Vagina (tissue), 2 donors: Measurements from ENCODE around the gene NKIRAS1. TPM values are rescaled to one million over a fixed set of nuclear protein-coding genes. Genes with fewer than 3 reads are reported as not detected.
A peak's percentile ranks its signal among the peaks of the same experiment; 100 is the strongest.

Experiments used
- DNase-seq, 2 donors: peaks; one replicate each; pipeline ENCODE4 v3.0.0-alpha.2; 2017; ENCODE audit errors: extremely low spot score in 2 of 2
- H3K27ac ChIP-seq: fragments of 200-600 bp; sonication (generic); one replicate; pipeline ENCODE4 v1.5.1; 2019
- H3K27me3 ChIP-seq: fragments of 200-600 bp; sonication (generic); one replicate; pipeline ENCODE4 v1.5.1; 2019
- H3K36me3 ChIP-seq, 2 donors: fragments of 200-600 bp; sonication (generic); one replicate each; pipeline ENCODE4 v1.5.1; 2017 to 2019
- H3K4me1 ChIP-seq: fragments of 200-600 bp; sonication (generic); one replicate; pipeline ENCODE4 v1.5.1; 2019
- H3K4me3 ChIP-seq, 2 donors: fragments of 200-600 bp; sonication (generic); 1 replicate in 1 of 2; 2 replicates in 1 of 2; pipeline ENCODE4 v1.5.1; 2016 to 2019
- H3K9me3 ChIP-seq: fragments of 200-600 bp; sonication (generic); one replicate; pipeline ENCODE4 v1.5.1; 2019
- CTCF ChIP-seq, 3 experiments: fragments of 450-650 bp in 2 of 3; fragments of 200-600 bp in 1 of 3; sonication (generic) in 1 of 3; IDR thresholded peaks; one replicate each; pipeline ENCODE4 v1.5.1; 2017 to 2019; ENCODE audit warnings: antibody characterized with exemption in 3 of 3, mild to moderate bottlenecking in 2 of 3, moderate library complexity in 2 of 3
- POLR2A ChIP-seq, 2 donors: fragments of 450-650 bp; IDR thresholded peaks; one replicate each; pipeline ENCODE4 v1.6.1; 2017; ENCODE audit warnings: antibody characterized with exemption in 2 of 2, mild to moderate bottlenecking in 2 of 2, moderate library complexity in 2 of 2
- POLR2AphosphoS5 ChIP-seq, 2 donors: sonication (generic); formaldehyde crosslinking; IDR thresholded peaks; one replicate each; pipeline ENCODE4 v1.9.0; 2017; ENCODE audit warnings: antibody characterized with exemption in 2 of 2, mild to moderate bottlenecking in 2 of 2, low read depth in 1 of 2; ENCODE audit not compliant: insufficient read depth in 1 of 2
- intact Hi-C: fragments of 100-400 bp; cut with DNase I; formaldehyde crosslinking; loops from one replicate; pipeline ENCODE4 v1.15.1; 2023
- total RNA-seq: library from RNA; depleted of rRNA; stranded (reverse); fragments of >200 nt; gene quantifications from one replicate; pipeline ENCODE4 v1.2.3, GENCODE V29; 2016

Gene NKIRAS1
- total RNA-seq, result 9.1 TPM

DNA sequence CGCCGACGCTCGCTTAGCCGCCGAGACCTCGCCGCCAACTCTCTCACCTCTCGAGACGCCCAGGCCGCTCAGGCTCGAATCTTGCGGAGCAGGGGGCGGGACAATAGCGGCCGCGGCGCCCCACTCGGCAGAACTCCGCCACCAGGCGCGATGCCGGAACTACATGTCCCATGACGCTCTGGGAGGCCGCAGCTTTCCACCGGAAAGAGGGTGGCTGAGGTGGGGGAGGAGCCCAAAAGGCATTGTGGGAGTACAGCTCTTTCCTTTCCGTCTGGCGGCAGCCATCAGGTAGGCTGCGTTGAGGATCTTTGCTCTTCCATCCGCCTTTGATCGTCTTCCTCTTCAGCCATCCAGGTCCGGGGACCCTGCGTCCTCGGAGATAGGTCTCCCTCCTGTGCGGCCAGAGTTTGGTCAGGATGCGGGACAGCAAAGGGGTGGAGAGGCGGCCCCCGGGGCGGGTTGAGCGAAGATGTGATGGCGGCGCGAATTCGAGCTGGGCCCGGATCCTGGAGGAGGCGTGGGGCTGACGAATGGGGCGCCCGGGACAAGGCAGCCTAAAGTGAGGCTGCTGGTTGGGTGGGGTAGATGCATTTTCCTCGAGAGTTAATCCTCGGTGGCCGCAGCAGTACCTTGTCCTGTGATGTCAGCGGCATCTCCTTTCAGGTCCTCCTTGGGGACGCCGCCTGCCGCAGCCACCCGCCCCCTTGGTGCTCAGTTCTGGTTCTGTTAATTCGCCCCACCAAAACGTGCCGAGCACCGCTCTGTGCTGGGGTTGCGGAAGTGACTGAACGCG is at the start of gene NKIRAS1, which contains the start of gene RPL15:
TSS of gene NKIRAS1 (minus strand) at position 105 of the 793 bp plus-strand sequence. CDS start 6,086 bp downstream, outside the sequence.
TSS of gene RPL15 (plus strand) at position 247 of the 793 bp plus-strand sequence. CDS start 728 bp downstream, outside the sequence.
- Histone ChIP-seq H3K27me3 (no peaks in the 10 kb centered on the region), H3K36me3 (peaks cover 0 to 22% of the 10 kb centered on the region in 2 donors), H3K27ac (peak within 1 kb of the TSS; percentile 81), H3K4me1 (peaks cover 48% of the 10 kb centered on the region), H3K4me3 (peak within 1 kb of the TSS; percentile 87 to 96), H3K9me3 (no peaks in the 10 kb centered on the region)
- intact Hi-C loops, result no loop called here
- peak in 1 of 2 donors; percentile 97 for DNase-seq
- TF ChIP-seq CTCF (IDR thresholded peaks at IDR 0.05) (peak; percentile 17 to 72 (median 22)), POLR2A (IDR thresholded peaks at IDR 0.05) (peak in 1 of 2 donors; percentile 98), POLR2AphosphoS5 (IDR thresholded peaks at IDR 0.05; ENCODE audit: insufficient read depth in 1 of 2, low read depth in 1 of 2) (peak; percentile 96 to 100)

GRCh38 chr3:23966328-23966727 is 49.5 kb upstream of the NKIRAS1 start:
- H3K4me3 ChIP-seq, result no peak overlapping the region
- no peak overlapping the region for H3K27ac ChIP-seq
- peaks cover 0 to 52% of the 10 kb centered on the region in 2 donors for H3K36me3 ChIP-seq
- no peaks in the 10 kb centered on the region for H3K9me3 ChIP-seq
- intact Hi-C loops, result no loop called here
- peaks cover 34% of the 10 kb centered on the region for H3K4me1 ChIP-seq
- DNase-seq, result no peak
- H3K27me3 ChIP-seq, result no peaks in the 10 kb centered on the region
- TF ChIP-seq POLR2AphosphoS5 (IDR thresholded peaks at IDR 0.05; ENCODE audit: insufficient read depth in 1 of 2, low read depth in 1 of 2), result no peak
- no peak for TF ChIP-seq CTCF (IDR thresholded peaks at IDR 0.05)
- no peak for TF ChIP-seq POLR2A (IDR thresholded peaks at IDR 0.05)

GRCh38 chr3:23964537-23965235 is 47.9 kb upstream of the NKIRAS1 start:
- no peak for DNase-seq
- TF ChIP-seq POLR2AphosphoS5 (IDR thresholded peaks at IDR 0.05; ENCODE audit: insufficient read depth in 1 of 2, low read depth in 1 of 2) (no peak), CTCF (IDR thresholded peaks at IDR 0.05) (no peak), POLR2A (IDR thresholded peaks at IDR 0.05) (no peak)
- no peak overlapping the region for H3K4me3 ChIP-seq
- no peak overlapping the region for H3K27ac ChIP-seq
- no peaks in the 10 kb centered on the region for H3K9me3 ChIP-seq
- H3K27me3 ChIP-seq, result no peaks in the 10 kb centered on the region
- intact Hi-C loops, result no loop called here
- peaks cover 49% of the 10 kb centered on the region for H3K4me1 ChIP-seq
- H3K36me3 ChIP-seq, result peaks cover 0 to 57% of the 10 kb centered on the region in 2 donors

- Histone ChIP-seq H3K4me3 (no peak overlapping the region), H3K27me3 (no peaks in the 10 kb centered on the region), H3K27ac (no peak overlapping the region), H3K9me3 (no peaks in the 10 kb centered on the region), H3K4me1 (peaks cover 62% of the 10 kb centered on the region), H3K36me3 (peaks cover 0 to 42% of the 10 kb centered on the region in 2 donors)
- no peak for DNase-seq
- intact Hi-C loops, result no loop called here
- no peak for TF ChIP-seq CTCF (IDR thresholded peaks at IDR 0.05)
- TF ChIP-seq POLR2AphosphoS5 (IDR thresholded peaks at IDR 0.05; ENCODE audit: insufficient read depth in 1 of 2, low read depth in 1 of 2), result no peak
- TF ChIP-seq POLR2A (IDR thresholded peaks at IDR 0.05), result no peak
Observed at GRCh38 chr3:23961913-23962312, 45.1 kb upstream of the NKIRAS1 start.
